CD4-positive, alpha-beta memory T cell (primary cell): ENCODE results near the gene OR14J1. TPM values are rescaled to one million over a fixed set of nuclear protein-coding genes. Genes with fewer than 3 reads are reported as not detected.

Experiments
- CTCF ChIA-PET: fragments of 350-600 bp; sonication (Branson Sonifier 250); formaldehyde crosslinking; loops from one replicate; lab custom pipeline; 2021; ENCODE audit warnings: inconsistent platforms; ENCODE audit not compliant: partially characterized antibody; lab: Charles Lee
- POLR2A ChIA-PET: fragments of 350-600 bp; sonication (Branson Sonifier 250); formaldehyde crosslinking; loops from one replicate; lab custom pipeline; 2021; ENCODE audit not compliant: partially characterized antibody; lab: Charles Lee
- DNase-seq, 5 donors: peaks; one replicate each; pipeline versions ENCODE4 v3.0.0 to v3.0.0-alpha.2; 2020 to 2022; ENCODE audit warnings: mixed read lengths in 1 of 5
- H3K27ac ChIP-seq: one replicate; pipeline ENCODE4 v1.7.0; 2013; ENCODE audit warnings: low read depth, low read length
- H3K27me3 ChIP-seq: 2 replicates; pipeline ENCODE4 v1.7.0; 2013; ENCODE audit warnings: mild to moderate bottlenecking, low read length, moderate library complexity; ENCODE audit not compliant: insufficient read depth
- H3K36me3 ChIP-seq: 2 replicates; pipeline ENCODE4 v1.7.0; 2013; ENCODE audit warnings: mild to moderate bottlenecking, low read length, moderate library complexity; ENCODE audit not compliant: insufficient read depth
- H3K4me1 ChIP-seq: 2 replicates; pipeline ENCODE4 v1.7.0; 2013; ENCODE audit warnings: mild to moderate bottlenecking, low read length, moderate library complexity; ENCODE audit not compliant: insufficient read depth
- H3K4me3 ChIP-seq, 2 donors: one replicate each; pipeline ENCODE4 v1.7.0; 2013; ENCODE audit warnings: low read length in 2 of 2, mild to moderate bottlenecking in 1 of 2
- H3K9me3 ChIP-seq, 2 donors: one replicate each; pipeline ENCODE4 v1.7.0; 2013; ENCODE audit warnings: low read length in 2 of 2, control low read depth in 1 of 2; ENCODE audit not compliant: control insufficient read depth in 1 of 2
- H3K27ac Mint-ChIP-seq, 7 donors: one replicate each; pipeline ENCODE4 v1.8.0; 2020 to 2021; ENCODE audit warnings: mixed read lengths in 7 of 7, mild to moderate bottlenecking in 6 of 7, inconsistent platforms in 3 of 7, moderate library complexity in 3 of 7
- H3K27me3 Mint-ChIP-seq, 2 donors: one replicate each; pipeline ENCODE4 v1.8.0; 2020 to 2021; ENCODE audit warnings: mixed read lengths in 2 of 2
- H3K36me3 Mint-ChIP-seq, 2 donors: one replicate each; pipeline ENCODE4 v1.8.0; 2020 to 2021; ENCODE audit warnings: mixed read lengths in 2 of 2, inconsistent platforms in 1 of 2, mild to moderate bottlenecking in 1 of 2
- H3K4me1 Mint-ChIP-seq, 4 donors: one replicate each; pipeline ENCODE4 v1.8.0; 2020 to 2021; ENCODE audit warnings: mixed read lengths in 4 of 4, mild to moderate bottlenecking in 1 of 4
- H3K4me3 Mint-ChIP-seq, 8 donors: one replicate each; pipeline ENCODE4 v1.8.0; 2020 to 2021; ENCODE audit warnings: mixed read lengths in 8 of 8, mild to moderate bottlenecking in 7 of 8, moderate library complexity in 6 of 8, inconsistent platforms in 3 of 8
- H3K9me3 Mint-ChIP-seq, 8 donors: one replicate each; pipeline ENCODE4 v1.8.0; 2020 to 2021; ENCODE audit warnings: mixed read lengths in 8 of 8, mild to moderate bottlenecking in 5 of 8, inconsistent platforms in 3 of 8, moderate library complexity in 1 of 8
- intact Hi-C: fragments of 100-400 bp; cut with micrococcal nuclease; formaldehyde crosslinking; loops from one replicate; pipeline ENCODE4 v1.15.1; 2023
- polyA plus RNA-seq, 2 donors: library from polyadenylated mRNA; unstranded; fragments of 300-500 nt; fragmentation: Illumina TruSeq; gene quantifications; one replicate each; pipeline ENCODE4 v1.2.3, GENCODE V29; 2021
- total RNA-seq, 2 experiments: library from RNA; stranded (reverse); gene quantifications; one replicate each; pipeline ENCODE4 v1.2.3, GENCODE V29; 2021

OR14J1 gene
- total RNA-seq, result not detected
- not detected for polyA plus RNA-seq

- Mint-ChIP-seq H3K9me3 (no peaks in the 10 kb centered on the region), H3K4me1 (no peaks in the 10 kb centered on the region), H3K27ac (no peak within 1 kb of the TSS), H3K27me3 (peaks cover 6 to 12% of the 10 kb centered on the region in 2 donors), H3K36me3 (no peaks in the 10 kb centered on the region), H3K4me3 (no peak within 1 kb of the TSS)
- no peak within 1 kb of the TSS for H3K4me3 ChIP-seq
- no peaks in the 10 kb centered on the region for H3K36me3 ChIP-seq
- no peak for DNase-seq
- ChIA-PET CTCF (no interaction called here), POLR2A (no interaction called here)
- H3K9me3 ChIP-seq, result no peaks in the 10 kb centered on the region
- intact Hi-C loops, result no loop called here
- no peaks in the 10 kb centered on the region for H3K27me3 ChIP-seq
- no peak within 1 kb of the TSS for H3K27ac ChIP-seq
- no peaks in the 10 kb centered on the region for H3K4me1 ChIP-seq
Measured at GRCh38 chr6:29301316-29301715, at the start of gene OR14J1. Gene OR14J1 (plus strand): TSS chr6:29301701. CDS start chr6:29306690, 4,989 bp downstream.

GRCh38 chr6:29251736-29252135, 49.8 kb upstream of the OR14J1 start:
- H3K27me3 Mint-ChIP-seq, result peaks cover 5 to 36% of the 10 kb centered on the region in 2 donors
- H3K9me3 Mint-ChIP-seq, result peaks cover 0 to 35% (median 16%) of the 10 kb centered on the region in 8 donors
- ChIA-PET POLR2A (no interaction called here), CTCF (no interaction called here)
- H3K4me3 Mint-ChIP-seq, result no peak overlapping the region
- no peaks in the 10 kb centered on the region for H3K4me1 Mint-ChIP-seq
- Histone ChIP-seq H3K4me1 (no peaks in the 10 kb centered on the region), H3K27ac (no peak overlapping the region), H3K9me3 (no peaks in the 10 kb centered on the region), H3K27me3 (no peaks in the 10 kb centered on the region), H3K4me3 (no peak overlapping the region), H3K36me3 (no peaks in the 10 kb centered on the region)
- H3K27ac Mint-ChIP-seq, result no peak overlapping the region
- no peaks in the 10 kb centered on the region for H3K36me3 Mint-ChIP-seq
- no peak for DNase-seq
- intact Hi-C loops, result no loop called here

GRCh38 chr6:29255530-29255929, 46.0 kb upstream of the OR14J1 start:
- peaks cover 0 to 29% (median 15%) of the 10 kb centered on the region in 8 donors for H3K9me3 Mint-ChIP-seq
- CTCF ChIA-PET, result no interaction called here
- H3K36me3 ChIP-seq, result no peaks in the 10 kb centered on the region
- no peak for DNase-seq
- no peaks in the 10 kb centered on the region for H3K27me3 ChIP-seq
- intact Hi-C loops, result no loop called here
- H3K4me3 Mint-ChIP-seq, result no peak overlapping the region
- no peak overlapping the region for H3K27ac ChIP-seq
- no peaks in the 10 kb centered on the region for H3K4me1 ChIP-seq
- no peaks in the 10 kb centered on the region for H3K4me1 Mint-ChIP-seq
- H3K27me3 Mint-ChIP-seq, result peaks cover 2 to 10% of the 10 kb centered on the region in 2 donors
- H3K27ac Mint-ChIP-seq, result no peak overlapping the region
- H3K36me3 Mint-ChIP-seq, result no peaks in the 10 kb centered on the region
- H3K9me3 ChIP-seq, result no peaks in the 10 kb centered on the region
- POLR2A ChIA-PET, result no interaction called here
- no peak overlapping the region for H3K4me3 ChIP-seq

GRCh38 chr6:29259721-29260120, 41.8 kb upstream of the OR14J1 start:
- Histone ChIP-seq H3K27ac (no peak overlapping the region), H3K4me3 (no peak overlapping the region), H3K4me1 (no peaks in the 10 kb centered on the region), H3K36me3 (no peaks in the 10 kb centered on the region), H3K9me3 (no peaks in the 10 kb centered on the region), H3K27me3 (no peaks in the 10 kb centered on the region)
- Mint-ChIP-seq H3K27ac (no peak overlapping the region), H3K4me3 (no peak overlapping the region), H3K36me3 (no peaks in the 10 kb centered on the region), H3K4me1 (no peaks in the 10 kb centered on the region), H3K9me3 (peaks cover 0 to 12% (median 2%) of the 10 kb centered on the region in 8 donors), H3K27me3 (peaks cover 4 to 14% of the 10 kb centered on the region in 2 donors)
- POLR2A ChIA-PET, result no interaction called here
- no peak for DNase-seq
- intact Hi-C loops, result no loop called here
- CTCF ChIA-PET, result no interaction called here

- intact Hi-C loops, result no loop called here
- H3K36me3 Mint-ChIP-seq, result no peaks in the 10 kb centered on the region
Measured at GRCh38 chr6:29263001-29263400, 38.5 kb upstream of the OR14J1 start.

GRCh38 chr6:29294499-29294914, 7.0 kb upstream of the OR14J1 start:
- POLR2A ChIA-PET, result no interaction called here
- CTCF ChIA-PET, result no interaction called here

More at GRCh38 chr6:29263001-29263400, 38.5 kb upstream of the OR14J1 start:
- H3K27me3 ChIP-seq, result no peaks in the 10 kb centered on the region
- no peaks in the 10 kb centered on the region for H3K9me3 ChIP-seq
- Mint-ChIP-seq H3K4me1 (no peaks in the 10 kb centered on the region), H3K27me3 (peaks cover 6 to 18% of the 10 kb centered on the region in 2 donors), H3K9me3 (peaks cover 0 to 4% (median under 1%) of the 10 kb centered on the region in 8 donors), H3K4me3 (no peak overlapping the region), H3K27ac (no peak overlapping the region)
- H3K4me3 ChIP-seq, result no peak overlapping the region
- no peak overlapping the region for H3K27ac ChIP-seq
- H3K4me1 ChIP-seq, result no peaks in the 10 kb centered on the region
- ChIA-PET CTCF (no interaction called here), POLR2A (no interaction called here)
- no peak for DNase-seq
- no peaks in the 10 kb centered on the region for H3K36me3 ChIP-seq

GRCh38 chr6:29295181-29295585, 6.3 kb upstream of the OR14J1 start:
- POLR2A ChIA-PET, result no interaction called here
- H3K9me3 Mint-ChIP-seq, result no peaks in the 10 kb centered on the region
- H3K4me3 ChIP-seq, result no peak overlapping the region
- no peaks in the 10 kb centered on the region for H3K27me3 ChIP-seq
- H3K4me1 Mint-ChIP-seq, result no peaks in the 10 kb centered on the region
- H3K4me3 Mint-ChIP-seq, result no peak overlapping the region
- intact Hi-C loops, result no loop called here
- no peak overlapping the region for H3K27ac ChIP-seq
- H3K27ac Mint-ChIP-seq, result no peak overlapping the region
- H3K36me3 Mint-ChIP-seq, result no peaks in the 10 kb centered on the region
- CTCF ChIA-PET, result no interaction called here
- no peaks in the 10 kb centered on the region for H3K4me1 ChIP-seq
- peaks cover 11 to 16% of the 10 kb centered on the region in 2 donors for H3K27me3 Mint-ChIP-seq
- no peak for DNase-seq
- no peaks in the 10 kb centered on the region for H3K9me3 ChIP-seq
- no peaks in the 10 kb centered on the region for H3K36me3 ChIP-seq

More at GRCh38 chr6:29294499-29294914, 7.0 kb upstream of the OR14J1 start:
- no peaks in the 10 kb centered on the region for H3K27me3 ChIP-seq
- Mint-ChIP-seq H3K27ac (no peak overlapping the region), H3K4me3 (no peak overlapping the region), H3K36me3 (no peaks in the 10 kb centered on the region), H3K4me1 (no peaks in the 10 kb centered on the region), H3K27me3 (peaks cover 14 to 16% of the 10 kb centered on the region in 2 donors), H3K9me3 (no peaks in the 10 kb centered on the region)
- no peak for DNase-seq
- intact Hi-C loops, result no loop called here
- no peak overlapping the region for H3K4me3 ChIP-seq
- no peaks in the 10 kb centered on the region for H3K9me3 ChIP-seq
- no peaks in the 10 kb centered on the region for H3K4me1 ChIP-seq
- no peak overlapping the region for H3K27ac ChIP-seq
- no peaks in the 10 kb centered on the region for H3K36me3 ChIP-seq

- Mint-ChIP-seq H3K4me3 (no peak overlapping the region), H3K4me1 (no peaks in the 10 kb centered on the region), H3K27ac (no peak overlapping the region), H3K36me3 (no peaks in the 10 kb centered on the region), H3K27me3 (peaks cover 11 to 15% of the 10 kb centered on the region in 2 donors), H3K9me3 (no peaks in the 10 kb centered on the region)
- no peaks in the 10 kb centered on the region for H3K9me3 ChIP-seq
- H3K4me3 ChIP-seq, result no peak overlapping the region
- no peaks in the 10 kb centered on the region for H3K36me3 ChIP-seq
- intact Hi-C loops, result no loop called here
- no peak overlapping the region for H3K27ac ChIP-seq
- DNase-seq, result no peak
- CTCF ChIA-PET, result no interaction called here
- POLR2A ChIA-PET, result no interaction called here
- no peaks in the 10 kb centered on the region for H3K4me1 ChIP-seq
- no peaks in the 10 kb centered on the region for H3K27me3 ChIP-seq
Measured at GRCh38 chr6:29295623-29296022, 5.9 kb upstream of the OR14J1 start.
